SH-SY5Y (cell line): ENCODE data around the gene RBBP7.

ENCODE experiments used
- GATA2 ChIP-seq: IDR thresholded peaks from 2 replicates; pipeline ENCODE4 v1.6.1; 2011; ENCODE audit warnings: mild to moderate bottlenecking, low read depth, low read length
- GATA3 ChIP-seq: IDR thresholded peaks from 2 replicates; pipeline ENCODE4 v1.6.1; 2011; ENCODE audit warnings: low read depth, mild to moderate bottlenecking, low read length, moderate library complexity

DNA sequence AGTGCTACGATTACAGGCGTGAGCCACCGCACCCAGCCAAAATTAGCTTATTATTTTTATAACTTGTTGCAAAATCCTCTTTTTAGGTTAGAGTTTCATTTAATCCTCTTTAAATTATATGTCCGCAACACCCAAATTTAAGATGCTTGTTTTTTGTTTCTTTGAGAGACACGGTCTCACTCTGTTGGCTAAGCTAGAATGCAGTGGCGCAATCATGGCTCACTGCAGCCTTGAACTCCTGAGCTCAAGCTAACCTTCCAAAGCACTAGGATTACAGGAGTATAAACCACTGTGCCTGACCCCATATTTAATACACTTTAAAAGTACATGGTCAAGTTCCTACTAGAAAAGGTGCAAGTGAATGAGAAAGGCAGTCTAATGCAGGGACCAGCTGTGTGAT lies 2.2 kb downstream of the RBBP7 start:
- TF ChIP-seq GATA3: no peak
- no peak for TF ChIP-seq GATA2
